Activated CD4-positive, alpha-beta T cell treated with anti-CD3 and anti-CD28 coated beads, Interleukin-2, amount 50 U/mL, for 16 hours (primary cell): ENCODE results near the gene ATP13A4.

Experiments
- DNase-seq: peaks from one replicate; pipeline ENCODE4 v3.0.0-alpha.2; 2020

The ATP13A4 gene

DNA sequence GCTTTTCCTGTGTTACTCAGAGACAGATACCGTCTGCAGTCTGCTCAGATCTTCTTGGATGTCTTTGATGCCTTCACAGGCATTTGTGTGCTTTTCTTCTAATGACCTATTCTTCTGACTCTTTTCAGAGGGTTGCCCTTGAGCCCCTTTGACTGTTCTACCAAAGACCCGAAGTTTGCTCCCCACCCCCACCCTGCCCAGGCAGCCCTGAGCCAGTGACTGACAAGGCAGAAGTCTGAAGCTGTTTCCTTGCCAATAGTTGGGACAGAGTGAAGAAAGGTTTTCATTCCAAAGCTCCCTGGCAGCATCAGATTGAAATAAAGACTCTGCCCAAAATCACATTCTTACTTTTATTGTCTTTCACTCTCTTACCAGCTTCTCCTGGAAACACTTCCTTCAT lies 167.1 kb downstream of the ATP13A4 start:
- no peak for DNase-seq

DNA sequence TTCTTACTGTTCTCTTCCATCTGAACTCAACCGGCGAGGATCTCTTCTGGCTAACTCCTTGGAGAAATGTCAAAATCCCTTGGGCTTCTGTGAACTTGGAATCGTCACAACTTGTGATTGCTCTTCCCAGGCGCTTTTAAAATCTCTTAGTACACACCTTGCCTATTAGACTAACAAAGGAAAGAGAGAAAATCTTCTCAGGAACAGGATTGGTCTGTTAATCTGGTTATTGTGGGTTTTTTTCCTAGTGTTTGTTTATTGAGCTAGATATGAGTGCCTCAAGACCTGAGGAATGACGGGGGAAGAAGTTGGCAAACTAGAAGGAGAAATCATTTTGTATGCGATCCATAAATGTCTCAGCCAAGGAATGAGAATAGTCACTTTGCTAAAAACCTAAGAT lies 176.0 kb downstream of the ATP13A4 start, which contains the start of gene ATP13A5:
Gene ATP13A5, minus strand, starts transcription at position 48 of the 400 bp plus-strand sequence. Its CDS starts 28 bp downstream, at position 20.
- DNase-seq: no peak

GRCh38 chr3:193377591-193377990 lies 177.1 kb downstream of the ATP13A4 start:
- no peak for DNase-seq

- DNase-seq: no peak
Observed at GRCh38 chr3:193375614-193376013, 179.1 kb downstream of the ATP13A4 start.

GRCh38 chr3:193372783-193373182 lies 181.9 kb downstream of the ATP13A4 start:
- DNase-seq: peak; percentile 13

GRCh38 chr3:193367868-193368267 lies 186.8 kb downstream of the ATP13A4 start:
- DNase-seq: no peak

GRCh38 chr3:193357291-193357690 lies 197.4 kb downstream of the ATP13A4 start:
- DNase-seq: no peak

DNA sequence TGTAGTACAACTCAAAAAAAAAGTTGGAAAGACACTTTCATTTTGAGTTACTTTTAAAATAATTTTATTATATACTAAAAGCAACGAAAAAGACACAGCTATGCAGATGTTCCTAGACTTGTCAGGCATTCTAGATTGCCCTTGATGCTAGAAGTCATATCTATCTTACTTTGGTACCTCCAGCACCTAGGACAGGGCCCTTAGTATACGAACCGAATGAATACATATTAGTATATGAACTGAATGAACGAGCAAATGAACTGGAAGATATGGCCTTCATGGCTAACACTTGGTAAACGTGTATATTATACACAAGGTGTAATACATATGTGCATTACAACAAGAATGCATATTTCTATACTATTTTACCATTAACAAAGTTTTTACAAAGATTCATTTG lies 200.3 kb downstream of the ATP13A4 start:
- no peak for DNase-seq
